PC-9 (cell line): ENCODE data around the gene USP17L19.
"Not testable (repeated sequence)": the region's sequence is repeated elsewhere in the genome, so short reads cannot be mapped to it uniquely, and the experiment has no call there.

Experiments used
- EZH2 ChIP-seq: fragments of 200-600 bp; sonication (generic); IDR thresholded peaks from 2 replicates; pipeline ENCODE4 v1.8.0; 2017; ENCODE audit warnings: antibody characterized with exemption, low read depth
- TF ChIP-seq, protein P1 (sequence below): fragments of 200-600 bp; sonication (generic); conservative IDR thresholded peaks from 2 replicates; pipeline ENCODE4 v1.6.1; 2017; ENCODE audit warnings: mixed run types, antibody characterized with exemption, mild to moderate bottlenecking, moderate library complexity

DNA sequence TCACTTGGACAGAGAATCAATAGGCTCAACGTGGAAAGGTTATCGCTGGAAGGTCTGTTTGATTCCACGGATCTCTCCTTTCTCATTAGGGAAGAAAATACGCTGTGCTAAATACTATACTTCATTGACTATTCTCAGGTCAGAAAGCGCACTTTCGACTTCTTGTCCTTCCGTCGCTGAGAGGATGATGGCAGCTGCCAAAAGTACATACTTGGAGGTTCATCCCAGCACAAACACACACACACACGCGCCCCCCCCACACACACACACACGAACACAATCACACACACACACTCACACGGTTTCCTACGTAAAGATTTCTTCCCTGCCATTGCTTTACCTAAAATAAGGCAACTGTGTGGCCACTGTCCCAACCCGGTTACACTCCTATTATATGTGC is 38.5 kb upstream of the USP17L19 start:
- TF ChIP-seq, protein P1, sequence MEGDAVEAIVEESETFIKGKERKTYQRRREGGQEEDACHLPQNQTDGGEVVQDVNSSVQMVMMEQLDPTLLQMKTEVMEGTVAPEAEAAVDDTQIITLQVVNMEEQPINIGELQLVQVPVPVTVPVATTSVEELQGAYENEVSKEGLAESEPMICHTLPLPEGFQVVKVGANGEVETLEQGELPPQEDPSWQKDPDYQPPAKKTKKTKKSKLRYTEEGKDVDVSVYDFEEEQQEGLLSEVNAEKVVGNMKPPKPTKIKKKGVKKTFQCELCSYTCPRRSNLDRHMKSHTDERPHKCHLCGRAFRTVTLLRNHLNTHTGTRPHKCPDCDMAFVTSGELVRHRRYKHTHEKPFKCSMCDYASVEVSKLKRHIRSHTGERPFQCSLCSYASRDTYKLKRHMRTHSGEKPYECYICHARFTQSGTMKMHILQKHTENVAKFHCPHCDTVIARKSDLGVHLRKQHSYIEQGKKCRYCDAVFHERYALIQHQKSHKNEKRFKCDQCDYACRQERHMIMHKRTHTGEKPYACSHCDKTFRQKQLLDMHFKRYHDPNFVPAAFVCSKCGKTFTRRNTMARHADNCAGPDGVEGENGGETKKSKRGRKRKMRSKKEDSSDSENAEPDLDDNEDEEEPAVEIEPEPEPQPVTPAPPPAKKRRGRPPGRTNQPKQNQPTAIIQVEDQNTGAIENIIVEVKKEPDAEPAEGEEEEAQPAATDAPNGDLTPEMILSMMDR = not testable (repeated sequence)
- not testable (repeated sequence) for TF ChIP-seq EZH2
